Activated gamma-delta T cell treated with anti-CD3 and anti-CD28 coated beads, Interleukin-2, amount 50 U/mL, for 16 hours (primary cell): ENCODE results near the gene FRMD7.

ENCODE experiments used
- DNase-seq: peaks from one replicate; pipeline ENCODE4 v3.0.0-alpha.2; 2020; ENCODE audit warnings: low read depth

The FRMD7 gene

DNA sequence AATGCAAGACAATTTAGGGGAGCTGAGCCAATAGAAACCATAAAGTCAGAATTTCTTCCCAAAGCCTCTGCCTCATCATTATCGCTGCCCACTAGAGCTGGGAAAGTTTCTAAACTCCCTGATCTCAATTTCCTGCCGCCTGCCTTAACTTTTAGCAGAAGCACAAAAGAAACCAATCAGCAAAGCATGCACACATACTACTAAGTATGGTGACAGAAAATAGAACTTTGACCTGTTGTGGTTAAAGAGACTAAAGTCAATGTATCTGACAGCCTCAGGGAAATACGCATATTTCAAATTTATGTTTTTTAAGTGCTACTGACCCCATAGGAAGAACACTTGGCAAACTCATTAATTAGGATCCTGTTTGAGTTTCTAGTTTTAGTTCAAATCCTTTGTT lies 94.7 kb downstream of the FRMD7 start:
- no peak for DNase-seq

DNA sequence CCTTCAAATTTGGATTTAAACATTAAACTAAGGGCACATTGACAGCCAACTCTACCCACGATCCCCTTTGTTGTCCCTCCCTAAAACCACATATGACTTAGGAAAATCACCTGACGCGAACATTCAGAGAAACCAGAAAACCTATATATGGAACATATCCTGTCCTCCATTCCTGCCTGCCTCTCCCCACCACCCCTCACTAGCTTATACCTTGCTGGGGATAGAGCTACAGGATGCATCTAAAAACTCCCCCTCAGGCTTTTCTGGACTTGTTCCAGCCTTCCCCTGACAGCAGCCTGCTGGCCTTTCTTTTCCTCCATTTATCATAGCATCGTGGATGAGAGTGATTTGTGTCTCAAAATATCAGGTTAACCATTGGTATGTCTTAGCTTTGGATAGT lies 96.0 kb downstream of the FRMD7 start:
- no peak for DNase-seq

DNA sequence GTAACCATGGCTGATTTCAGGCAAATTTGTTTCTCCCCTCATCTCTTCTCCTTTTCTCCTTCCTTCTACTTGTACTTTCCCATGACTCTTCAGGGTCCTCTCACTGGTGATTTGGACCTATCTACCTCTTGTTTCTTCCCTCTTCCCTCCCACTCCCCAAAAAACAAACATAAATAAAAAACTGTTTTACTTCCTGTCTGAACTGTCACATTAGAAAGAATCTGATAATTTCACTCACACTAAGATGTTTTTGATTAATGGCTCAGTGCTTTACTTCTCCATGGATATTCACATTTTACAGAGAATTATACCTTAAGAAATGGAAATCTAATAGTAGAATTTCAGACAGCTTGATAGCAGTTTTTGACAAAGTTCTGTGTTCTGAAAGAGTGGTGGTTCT lies 97.6 kb downstream of the FRMD7 start:
- DNase-seq, result no peak
